ENCODE measurements around the gene LRRC40.

The LRRC40 gene

DNA sequence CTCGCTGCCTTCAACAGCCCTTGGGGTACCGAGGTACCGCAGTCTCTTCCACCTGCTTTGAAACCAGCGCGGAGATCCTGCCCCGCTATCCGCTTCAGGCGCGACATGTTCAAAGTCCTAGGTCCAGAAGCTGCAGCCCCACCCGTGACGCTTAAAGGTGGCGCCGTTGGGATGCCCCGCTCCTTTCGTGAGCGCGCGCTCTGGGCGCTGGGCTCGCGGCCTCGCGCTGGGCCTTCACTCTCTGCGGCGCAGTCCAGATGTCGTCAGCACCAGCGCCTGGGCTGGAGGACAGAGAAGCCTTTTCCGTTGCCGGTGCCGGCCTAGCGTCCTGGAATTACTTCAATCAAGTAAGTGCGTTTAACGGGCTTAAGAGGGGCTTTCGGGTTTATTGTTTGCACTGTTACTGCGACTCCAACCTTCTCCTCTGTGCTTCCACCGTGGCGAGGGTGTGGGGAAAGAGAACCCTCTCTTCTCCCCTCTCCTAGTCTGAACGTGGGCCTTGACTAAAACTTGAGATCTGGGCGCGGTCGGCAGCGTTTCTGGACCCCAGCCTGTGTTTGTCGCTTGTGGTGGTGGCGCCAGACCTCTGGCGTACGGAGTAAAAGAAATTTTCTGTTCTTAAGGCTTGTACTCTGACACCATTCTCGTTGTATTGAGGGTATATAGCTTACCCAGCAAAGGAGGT lies at the start of gene LRRC40:
LRRC40 (minus strand) TSS at position 146 of the 685 bp plus-strand sequence; CDS start at position 107, 39 bp downstream.
- no peaks in the 10 kb centered on the region for H3K36me3 ChIP-seq
- H3K4me3 ChIP-seq (ENCODE audit: low read depth in 1 of 2, low read length in 1 of 2) = peak within 1 kb of the TSS; percentile 62 to 76
- no peaks in the 10 kb centered on the region for H3K27me3 ChIP-seq
- H3K9me3 ChIP-seq = no peaks in the 10 kb centered on the region
- H3K27ac ChIP-seq = peak within 1 kb of the TSS; percentile 82
- peaks cover 15 to 25% of the 10 kb centered on the region in 2 experiments for H3K4me1 ChIP-seq (ENCODE audit: control insufficient read depth in 1 of 2, insufficient read depth in 1 of 2, low read depth in 1 of 2, low read length in 1 of 2)
- TF ChIP-seq, protein P1, sequence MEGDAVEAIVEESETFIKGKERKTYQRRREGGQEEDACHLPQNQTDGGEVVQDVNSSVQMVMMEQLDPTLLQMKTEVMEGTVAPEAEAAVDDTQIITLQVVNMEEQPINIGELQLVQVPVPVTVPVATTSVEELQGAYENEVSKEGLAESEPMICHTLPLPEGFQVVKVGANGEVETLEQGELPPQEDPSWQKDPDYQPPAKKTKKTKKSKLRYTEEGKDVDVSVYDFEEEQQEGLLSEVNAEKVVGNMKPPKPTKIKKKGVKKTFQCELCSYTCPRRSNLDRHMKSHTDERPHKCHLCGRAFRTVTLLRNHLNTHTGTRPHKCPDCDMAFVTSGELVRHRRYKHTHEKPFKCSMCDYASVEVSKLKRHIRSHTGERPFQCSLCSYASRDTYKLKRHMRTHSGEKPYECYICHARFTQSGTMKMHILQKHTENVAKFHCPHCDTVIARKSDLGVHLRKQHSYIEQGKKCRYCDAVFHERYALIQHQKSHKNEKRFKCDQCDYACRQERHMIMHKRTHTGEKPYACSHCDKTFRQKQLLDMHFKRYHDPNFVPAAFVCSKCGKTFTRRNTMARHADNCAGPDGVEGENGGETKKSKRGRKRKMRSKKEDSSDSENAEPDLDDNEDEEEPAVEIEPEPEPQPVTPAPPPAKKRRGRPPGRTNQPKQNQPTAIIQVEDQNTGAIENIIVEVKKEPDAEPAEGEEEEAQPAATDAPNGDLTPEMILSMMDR (IDR thresholded peaks at IDR 0.05) = no peak

DNA sequence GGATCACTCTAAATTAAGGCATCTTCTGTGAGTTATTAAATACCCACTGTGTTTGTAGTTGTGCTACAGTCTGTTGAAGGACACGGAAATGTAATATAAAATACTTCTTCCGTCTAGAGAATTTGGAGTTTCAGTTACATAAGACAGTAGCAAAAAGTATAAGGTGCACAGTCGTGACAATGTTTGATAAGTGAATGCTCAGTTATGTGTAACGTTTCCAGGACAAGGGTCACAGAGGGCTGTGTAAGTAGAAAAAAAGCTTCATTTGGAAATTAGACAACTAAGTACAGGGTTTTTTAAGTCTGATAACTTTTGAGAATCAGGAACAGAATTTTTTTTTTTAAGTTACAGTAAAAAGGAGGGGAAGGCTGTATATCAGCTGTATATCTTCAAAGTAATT lies 43.4 kb upstream of the LRRC40 start:
- Histone ChIP-seq H3K36me3 (peaks cover 98% of the 10 kb centered on the region), H3K27ac (no peak overlapping the region), H3K4me1 (ENCODE audit: control insufficient read depth in 1 of 2, insufficient read depth in 1 of 2, low read depth in 1 of 2, low read length in 1 of 2) (no peaks in the 10 kb centered on the region), H3K27me3 (no peaks in the 10 kb centered on the region), H3K4me3 (ENCODE audit: low read depth in 1 of 2, low read length in 1 of 2) (no peak overlapping the region), H3K9me3 (no peaks in the 10 kb centered on the region)
- TF ChIP-seq, protein P1 (IDR thresholded peaks at IDR 0.05) = no peak

DNA sequence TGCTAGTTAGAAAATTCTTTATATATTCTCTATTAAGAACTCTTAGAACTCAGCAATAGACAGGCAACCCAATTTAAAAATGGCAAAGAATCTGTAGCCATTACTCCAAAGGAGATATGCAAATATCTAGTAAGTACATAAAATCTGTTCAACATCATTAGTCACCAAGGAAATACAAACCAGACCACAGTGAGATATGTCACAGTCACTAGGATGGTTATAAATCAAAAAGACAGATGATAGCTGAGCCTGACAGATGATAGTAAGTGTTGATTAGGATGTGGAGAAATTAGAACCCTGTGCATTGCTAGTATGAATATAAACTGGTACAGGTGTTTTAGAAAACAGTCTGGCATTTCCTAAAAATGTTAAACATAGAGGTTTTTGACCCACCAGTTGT lies 42.4 kb upstream of the LRRC40 start:
- Histone ChIP-seq H3K4me3 (ENCODE audit: low read depth in 1 of 2, low read length in 1 of 2) (no peak overlapping the region), H3K27me3 (no peaks in the 10 kb centered on the region), H3K36me3 (peaks cover 97% of the 10 kb centered on the region), H3K4me1 (ENCODE audit: control insufficient read depth in 1 of 2, insufficient read depth in 1 of 2, low read depth in 1 of 2, low read length in 1 of 2) (no peaks in the 10 kb centered on the region), H3K27ac (no peak overlapping the region), H3K9me3 (no peaks in the 10 kb centered on the region)
- TF ChIP-seq, protein P1 (IDR thresholded peaks at IDR 0.05) = no peak

DNA sequence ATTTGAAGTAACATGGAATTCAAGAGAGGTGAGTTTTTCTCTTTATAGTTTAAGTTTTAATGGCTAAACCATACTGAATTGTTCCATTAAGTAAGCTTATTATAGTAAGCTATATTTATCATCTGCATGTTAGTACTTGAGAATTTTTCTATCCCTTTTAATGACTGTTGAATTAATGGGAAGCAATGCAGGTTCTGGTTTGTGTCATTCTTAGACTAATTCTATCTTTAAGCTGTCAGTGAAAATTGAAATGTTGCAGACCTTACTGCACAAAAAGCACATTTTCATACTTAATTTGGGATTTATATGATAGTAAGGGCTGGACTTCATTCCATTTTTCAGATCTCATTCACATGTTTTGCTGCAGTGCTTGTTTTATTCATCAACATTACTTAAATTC lies 41.7 kb upstream of the LRRC40 start:
- Histone ChIP-seq H3K4me3 (ENCODE audit: low read depth in 1 of 2, low read length in 1 of 2) (no peak overlapping the region), H3K36me3 (peaks cover 99% of the 10 kb centered on the region), H3K27ac (no peak overlapping the region), H3K4me1 (ENCODE audit: control insufficient read depth in 1 of 2, insufficient read depth in 1 of 2, low read depth in 1 of 2, low read length in 1 of 2) (no peaks in the 10 kb centered on the region), H3K9me3 (no peaks in the 10 kb centered on the region), H3K27me3 (no peaks in the 10 kb centered on the region)
- TF ChIP-seq, protein P1 (IDR thresholded peaks at IDR 0.05) = no peak

DNA sequence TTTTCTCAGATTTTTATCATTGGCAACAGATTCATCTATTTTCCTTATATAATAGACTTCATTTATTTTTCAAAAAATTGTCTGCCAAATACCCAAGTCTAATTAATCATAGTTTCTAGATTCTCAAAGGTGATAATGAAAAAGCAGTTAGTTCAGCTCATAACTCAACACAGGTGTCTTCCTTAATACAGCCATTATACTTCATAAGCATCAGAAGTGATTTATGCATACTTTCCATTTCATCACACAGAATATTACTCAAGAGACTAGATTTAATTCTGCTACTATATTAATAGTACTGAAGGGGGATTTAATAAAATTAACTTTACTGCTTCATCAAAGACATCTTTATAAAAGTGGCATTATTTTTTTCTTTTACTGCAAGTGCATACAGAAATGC lies 34.6 kb upstream of the LRRC40 start:
- peaks cover 96% of the 10 kb centered on the region for H3K36me3 ChIP-seq
- no peaks in the 10 kb centered on the region for H3K27me3 ChIP-seq
- H3K9me3 ChIP-seq = no peaks in the 10 kb centered on the region
- TF ChIP-seq, protein P1 (IDR thresholded peaks at IDR 0.05) = no peak
- H3K4me3 ChIP-seq (ENCODE audit: low read depth in 1 of 2, low read length in 1 of 2) = no peak overlapping the region
- no peaks in the 10 kb centered on the region for H3K4me1 ChIP-seq (ENCODE audit: control insufficient read depth in 1 of 2, insufficient read depth in 1 of 2, low read depth in 1 of 2, low read length in 1 of 2)
- no peak overlapping the region for H3K27ac ChIP-seq

Data from neutrophil (primary cell).